Activated T-helper 17 cell treated with anti-CD3 and anti-CD28 coated beads, Interleukin-2, amount 50 U/mL, for 72 hours (primary cell): ENCODE data around the gene KRTAP4-16. TPM values are rescaled to one million over a fixed set of nuclear protein-coding genes. Genes with fewer than 3 reads are reported as not detected.
A peak's percentile ranks its signal among the peaks of the same experiment; 100 is the strongest.
"Not testable (repeated sequence)": the region's sequence is repeated elsewhere in the genome, so short reads cannot be mapped to it uniquely, and the experiment has no call there.

Experiments used
- ATAC-seq: fragments of 150-1000 bp; cut with Tn5 transposase; replicated peaks from 2 replicates; pipeline ENCODE4 v1.10.0; 2021; ENCODE audit warnings: mild to moderate bottlenecking, moderate library complexity
- H3K27ac Mint-ChIP-seq: one replicate; pipeline ENCODE4 v1.8.0; 2022; ENCODE audit warnings: mixed read lengths
- H3K27me3 Mint-ChIP-seq: one replicate; pipeline ENCODE4 v1.8.0; 2022; ENCODE audit warnings: mixed read lengths
- H3K36me3 Mint-ChIP-seq: one replicate; pipeline ENCODE4 v1.8.0; 2022; ENCODE audit warnings: low read depth, mild to moderate bottlenecking, mixed read lengths
- H3K4me1 Mint-ChIP-seq: one replicate; pipeline ENCODE4 v1.8.0; 2022; ENCODE audit warnings: mixed read lengths
- H3K4me3 Mint-ChIP-seq: one replicate; pipeline ENCODE4 v1.8.0; 2022; ENCODE audit warnings: mild to moderate bottlenecking, mixed read lengths
- H3K9me3 Mint-ChIP-seq: one replicate; pipeline ENCODE4 v1.8.0; 2022; ENCODE audit warnings: mixed read lengths
- total RNA-seq, 2 donors: library from RNA; stranded (reverse); gene quantifications; one replicate each; pipeline ENCODE4 v1.2.3, GENCODE V29; 2022

The KRTAP4-16 gene
- total RNA-seq, 2 donors from 2014 or later, result not detected

DNA sequence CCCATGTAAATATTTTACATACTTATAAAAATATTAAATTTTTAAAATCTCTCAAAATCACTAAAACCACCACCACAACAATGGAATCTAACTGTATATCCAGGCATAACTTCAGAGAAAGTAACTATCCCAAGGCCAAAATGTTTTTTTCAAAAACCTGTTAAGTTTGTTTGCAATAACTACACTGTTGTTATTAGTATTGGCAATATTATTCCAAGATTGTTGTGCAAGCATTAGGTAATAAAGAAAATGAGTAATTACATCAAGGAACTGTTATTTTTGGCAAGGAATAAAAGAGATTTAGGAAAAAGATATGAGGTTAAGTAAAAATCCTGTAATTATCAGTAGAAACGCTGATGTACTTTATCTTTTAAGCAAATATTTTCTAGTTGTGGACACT is 25.4 kb upstream of the KRTAP4-16 start:
- Mint-ChIP-seq H3K9me3 (peaks cover under 1% of the 10 kb centered on the region), H3K36me3 (no peaks in the 10 kb centered on the region), H3K27me3 (no peaks in the 10 kb centered on the region), H3K27ac (no peak overlapping the region), H3K4me1 (peaks cover 22% of the 10 kb centered on the region), H3K4me3 (no peak overlapping the region)
- ATAC-seq, result no peak

DNA sequence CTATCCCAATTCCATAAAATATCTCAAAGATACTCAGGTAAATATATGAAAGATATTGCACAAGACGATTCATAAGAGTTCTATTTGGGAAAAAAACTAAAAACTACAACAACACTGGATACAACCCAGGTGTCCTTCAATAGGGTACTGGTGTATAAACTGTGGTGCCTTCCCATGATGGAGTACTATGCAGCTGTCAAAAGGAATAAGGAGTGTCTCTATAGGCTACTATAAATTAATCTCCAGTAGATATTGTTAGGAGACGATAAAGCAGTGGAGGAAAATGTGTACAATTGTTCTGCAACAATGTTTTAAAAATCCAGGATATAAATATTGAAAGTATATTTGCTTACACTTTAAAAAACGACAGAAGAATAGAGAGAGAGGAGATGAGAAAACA is 24.4 kb upstream of the KRTAP4-16 start:
- no peak for ATAC-seq
- Mint-ChIP-seq H3K9me3 (peaks cover 3% of the 10 kb centered on the region), H3K27ac (no peak overlapping the region), H3K4me3 (no peak overlapping the region), H3K27me3 (no peaks in the 10 kb centered on the region), H3K4me1 (peaks cover 17% of the 10 kb centered on the region), H3K36me3 (no peaks in the 10 kb centered on the region)

DNA sequence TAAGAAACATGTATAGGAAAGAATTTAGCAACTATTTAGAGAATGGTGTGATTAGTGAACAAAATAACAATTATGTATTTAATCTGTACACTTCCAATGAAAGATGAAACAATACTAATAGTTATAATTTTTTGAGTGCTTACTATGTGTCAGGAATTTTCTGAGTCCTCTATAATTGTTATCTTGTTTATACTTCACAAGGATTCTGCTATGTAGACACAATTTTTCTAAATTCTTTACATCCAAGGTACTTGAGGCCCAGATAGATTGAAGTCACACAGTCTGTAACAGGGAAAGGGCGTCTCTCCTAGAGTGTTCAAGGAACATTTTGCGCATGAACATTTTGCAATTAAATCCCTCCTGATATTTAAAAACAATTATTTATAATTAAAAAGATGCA is 23.1 kb upstream of the KRTAP4-16 start:
- ATAC-seq, result no peak
- Mint-ChIP-seq H3K4me3 (no peak overlapping the region), H3K4me1 (peaks cover 24% of the 10 kb centered on the region), H3K27me3 (no peaks in the 10 kb centered on the region), H3K27ac (no peak overlapping the region), H3K9me3 (peaks cover 3% of the 10 kb centered on the region), H3K36me3 (no peaks in the 10 kb centered on the region)

DNA sequence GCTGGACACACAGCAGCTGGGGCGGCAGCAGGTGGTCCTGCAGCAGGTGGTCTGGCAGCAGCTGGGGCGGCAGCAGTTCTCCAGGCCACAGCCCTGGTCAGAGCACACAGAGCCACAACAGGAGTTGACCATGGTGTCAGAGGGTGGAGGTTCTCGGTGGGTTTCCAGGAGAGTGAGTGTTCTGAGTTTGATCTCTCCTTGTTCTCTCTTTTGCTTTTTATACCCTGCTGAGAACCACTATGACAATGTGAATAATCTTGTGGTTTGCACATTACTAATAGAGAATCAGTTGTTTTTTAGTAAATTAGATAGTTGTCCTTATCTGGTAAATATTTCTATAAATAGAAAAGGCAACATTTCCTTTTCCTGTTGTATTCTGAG is 22.0 kb upstream of the KRTAP4-16 start, which contains the start of gene KRTAP4-12:
Gene KRTAP4-12 (minus strand): TSS at position 192 of the 381 bp plus-strand sequence. CDS start 60 bp downstream, at position 132.
- H3K36me3 Mint-ChIP-seq, H3K27me3 Mint-ChIP-seq, H3K9me3 Mint-ChIP-seq: not testable (repeated sequence)
- peak within 1 kb of the TSS; percentile 27 for H3K4me3 Mint-ChIP-seq
- peaks cover 28% of the 10 kb centered on the region for H3K4me1 Mint-ChIP-seq
- peak; percentile 54 for ATAC-seq
- peak within 1 kb of the TSS; percentile 21 for H3K27ac Mint-ChIP-seq

DNA sequence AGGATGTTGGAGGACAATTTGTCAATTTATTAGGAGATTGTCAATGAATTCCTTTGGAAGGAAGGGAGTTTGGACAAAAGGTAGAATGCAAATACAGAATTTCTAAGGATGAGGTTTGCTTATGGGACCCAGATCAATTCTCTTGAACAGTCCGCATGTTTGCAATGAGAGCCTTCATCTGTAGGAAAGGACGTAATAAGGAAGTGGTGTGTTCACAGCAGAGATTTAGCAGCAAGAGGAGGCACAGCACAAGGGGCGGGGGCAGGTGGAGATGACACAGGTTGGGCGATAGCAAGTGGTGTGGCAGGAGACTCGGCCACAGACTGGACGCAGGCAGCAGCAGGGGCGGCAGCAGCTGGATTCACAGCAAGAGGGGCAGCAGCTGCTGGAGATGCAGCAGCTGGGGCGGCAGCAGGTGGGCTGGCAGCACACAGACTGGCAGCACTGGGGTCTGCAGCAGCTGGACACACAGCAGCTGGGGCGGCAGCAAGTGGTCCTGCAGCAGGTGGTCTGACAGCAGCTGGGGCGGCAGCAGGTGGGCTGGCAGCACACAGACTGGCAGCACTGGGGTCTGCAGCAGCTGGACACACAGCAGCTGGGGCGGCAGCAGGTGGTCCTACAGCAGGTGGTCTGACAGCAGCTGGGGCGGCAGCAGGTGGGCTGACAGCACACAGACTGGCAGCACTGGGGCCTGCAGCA is 21.4 kb upstream of the KRTAP4-16 start:
- peaks cover 28% of the 10 kb centered on the region for H3K4me1 Mint-ChIP-seq
- not testable (repeated sequence) for H3K36me3 Mint-ChIP-seq, H3K27me3 Mint-ChIP-seq, ATAC-seq, H3K9me3 Mint-ChIP-seq
- H3K4me3 Mint-ChIP-seq, result peak overlapping the region; percentile 27
- H3K27ac Mint-ChIP-seq, result peak overlapping the region; percentile 3

DNA sequence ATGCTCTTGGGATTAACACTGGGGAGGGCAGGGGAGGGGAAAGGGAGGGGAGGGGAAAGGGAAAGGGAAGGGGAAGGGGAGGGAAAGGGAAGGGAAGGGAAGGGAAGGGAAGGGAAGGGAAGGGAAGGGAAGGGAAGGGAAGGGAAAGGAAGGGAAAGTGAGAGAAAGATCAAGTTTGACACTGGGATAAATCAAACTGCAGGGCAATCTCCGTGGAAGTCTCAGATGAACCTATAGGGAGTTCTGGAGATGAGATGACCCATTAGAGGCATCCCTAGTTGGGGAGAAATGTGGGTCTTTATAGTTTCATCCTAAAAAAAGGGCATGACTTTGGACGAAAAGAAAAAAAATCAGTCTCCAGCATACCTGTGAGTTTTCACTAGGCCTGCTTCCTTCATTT is 19.7 kb upstream of the KRTAP4-16 start:
- Mint-ChIP-seq H3K27ac (no peak overlapping the region), H3K27me3 (peaks cover 5% of the 10 kb centered on the region), H3K4me3 (no peak overlapping the region), H3K36me3 (no peaks in the 10 kb centered on the region), H3K9me3 (peaks cover 3% of the 10 kb centered on the region), H3K4me1 (peaks cover 28% of the 10 kb centered on the region)
- no peak for ATAC-seq

DNA sequence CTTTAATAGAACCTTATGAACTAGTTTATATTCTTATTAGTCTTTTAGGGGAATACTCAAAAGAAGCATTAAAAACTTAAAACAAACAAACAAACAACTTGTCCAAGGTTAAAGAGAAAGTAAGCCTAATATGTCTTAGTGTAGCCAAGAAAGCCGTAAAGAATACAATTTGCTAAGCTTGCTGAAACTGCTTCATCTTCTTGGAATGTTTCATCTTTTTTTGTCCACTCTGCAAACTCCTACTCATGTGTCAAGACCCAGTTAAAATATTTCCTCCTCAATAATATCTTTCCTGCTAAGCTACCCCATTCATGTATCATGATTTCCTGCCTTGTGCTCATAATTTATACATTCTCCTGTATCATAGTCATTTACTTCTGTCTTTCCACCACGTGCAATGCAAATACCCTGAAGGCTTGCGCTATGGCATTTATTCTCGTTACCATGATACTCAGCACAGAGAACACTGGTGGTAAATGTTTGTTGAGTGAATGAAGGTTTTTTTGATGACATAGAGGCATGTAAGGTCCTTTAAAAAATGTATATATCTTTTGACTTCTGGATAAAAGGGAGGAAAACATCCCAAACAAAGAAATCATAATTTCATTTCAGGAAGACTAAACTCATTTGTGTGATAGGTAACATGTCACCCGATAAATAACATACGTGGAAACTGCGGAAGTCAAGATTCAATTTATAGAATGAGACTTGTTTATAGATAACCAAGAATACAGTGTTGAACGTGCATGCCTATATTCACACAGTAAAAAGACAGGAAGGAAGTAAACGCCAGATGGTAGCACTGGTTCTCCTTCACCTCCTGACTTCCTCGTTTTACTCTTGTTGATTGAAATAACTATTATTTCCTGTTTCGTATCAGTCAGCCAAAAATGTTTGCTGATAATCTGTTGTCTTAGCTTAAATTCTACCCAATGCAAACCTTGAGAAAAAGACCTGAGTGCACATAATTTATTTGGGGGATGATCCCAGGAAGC is 18.0 kb upstream of the KRTAP4-16 start:
- peak overlapping the region; percentile 63 for H3K4me3 Mint-ChIP-seq
- not testable (repeated sequence) for H3K27me3 Mint-ChIP-seq, H3K36me3 Mint-ChIP-seq, ATAC-seq, H3K9me3 Mint-ChIP-seq
- H3K4me1 Mint-ChIP-seq, result peaks cover 24% of the 10 kb centered on the region
- H3K27ac Mint-ChIP-seq, result peak overlapping the region; percentile 83

DNA sequence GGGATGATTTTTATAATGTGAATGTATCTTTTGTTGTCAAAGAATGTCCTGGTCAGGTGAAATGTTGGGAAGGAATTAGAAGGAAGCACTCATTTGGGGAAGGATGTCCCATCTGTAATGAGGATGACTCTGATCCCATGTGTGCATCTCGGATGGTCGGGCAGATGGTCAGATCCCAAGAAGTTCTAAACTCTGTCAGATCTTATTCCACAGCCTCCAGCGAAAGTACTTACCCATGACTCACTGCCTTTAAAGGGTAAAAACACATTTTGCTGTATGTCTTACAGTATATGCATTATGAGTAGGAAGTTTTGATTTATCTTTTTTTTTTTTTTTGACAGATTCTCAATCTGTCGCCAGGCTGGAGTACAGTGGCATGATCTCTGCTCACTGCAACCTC is 16.7 kb upstream of the KRTAP4-16 start:
- Mint-ChIP-seq H3K36me3 (no peaks in the 10 kb centered on the region), H3K27ac (no peak overlapping the region), H3K9me3 (peaks cover 3% of the 10 kb centered on the region), H3K4me1 (peaks cover 19% of the 10 kb centered on the region), H3K4me3 (no peak overlapping the region), H3K27me3 (peaks cover 8% of the 10 kb centered on the region)
- no peak for ATAC-seq

DNA sequence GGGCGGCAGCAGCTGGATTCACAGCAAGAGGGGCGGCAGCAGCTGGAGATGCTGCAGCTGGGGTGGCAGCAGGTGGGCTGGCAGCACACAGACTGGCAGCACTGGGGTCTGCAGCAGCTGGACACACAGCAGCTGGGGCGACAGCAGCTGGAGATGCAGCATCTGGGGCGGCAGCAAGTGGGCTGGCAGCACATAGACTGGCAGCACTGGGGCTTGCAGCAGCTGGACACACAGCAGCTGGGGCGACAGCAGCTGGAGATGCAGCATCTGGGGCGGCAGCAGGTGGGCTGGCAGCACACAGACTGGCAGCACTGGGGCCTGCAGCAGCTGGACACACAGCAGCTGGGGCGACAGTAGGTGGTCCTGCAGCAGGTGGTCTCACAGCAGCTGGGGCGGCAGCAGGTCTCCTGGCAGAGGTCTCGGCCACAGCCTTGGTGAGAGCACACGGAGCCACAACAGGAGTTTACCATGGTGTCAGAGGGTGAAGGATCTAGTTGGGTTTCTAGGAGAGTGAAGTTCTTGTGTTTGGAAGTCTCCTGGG is 15.9 kb upstream of the KRTAP4-16 start, which contains the start of gene KRTAP4-11:
Gene KRTAP4-11 (minus strand): TSS at position 528 of the 541 bp plus-strand sequence. CDS start 58 bp downstream, at position 470.
- H3K4me1 Mint-ChIP-seq, result peaks cover 12% of the 10 kb centered on the region
- H3K4me3 Mint-ChIP-seq, H3K27ac Mint-ChIP-seq, H3K36me3 Mint-ChIP-seq, H3K27me3 Mint-ChIP-seq, H3K9me3 Mint-ChIP-seq, ATAC-seq: not testable (repeated sequence)

DNA sequence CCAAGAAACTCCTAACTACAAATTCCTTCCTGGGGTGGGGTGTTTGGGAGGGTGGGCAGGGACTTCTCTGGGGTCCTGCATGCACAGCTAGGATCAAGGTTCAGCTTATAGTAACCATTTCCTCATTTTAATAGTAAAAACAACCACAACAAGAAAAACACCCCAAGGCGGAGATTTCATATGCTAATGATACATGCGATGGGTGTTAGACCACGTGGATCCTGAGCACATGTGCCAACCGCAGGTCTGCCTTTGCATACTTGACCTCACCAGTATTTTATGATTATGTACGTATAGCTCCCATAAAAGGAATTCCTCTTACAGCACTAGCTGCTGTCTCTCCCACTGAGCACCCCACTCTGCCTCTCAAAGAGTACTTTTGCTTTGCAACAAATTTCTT is 14.3 kb upstream of the KRTAP4-16 start:
- H3K27ac Mint-ChIP-seq, result no peak overlapping the region
- peaks cover 8% of the 10 kb centered on the region for H3K27me3 Mint-ChIP-seq
- no peaks in the 10 kb centered on the region for H3K36me3 Mint-ChIP-seq
- no peak overlapping the region for H3K4me3 Mint-ChIP-seq
- ATAC-seq, result no peak
- H3K9me3 Mint-ChIP-seq, result no peaks in the 10 kb centered on the region
- H3K4me1 Mint-ChIP-seq, result peaks cover 11% of the 10 kb centered on the region

DNA sequence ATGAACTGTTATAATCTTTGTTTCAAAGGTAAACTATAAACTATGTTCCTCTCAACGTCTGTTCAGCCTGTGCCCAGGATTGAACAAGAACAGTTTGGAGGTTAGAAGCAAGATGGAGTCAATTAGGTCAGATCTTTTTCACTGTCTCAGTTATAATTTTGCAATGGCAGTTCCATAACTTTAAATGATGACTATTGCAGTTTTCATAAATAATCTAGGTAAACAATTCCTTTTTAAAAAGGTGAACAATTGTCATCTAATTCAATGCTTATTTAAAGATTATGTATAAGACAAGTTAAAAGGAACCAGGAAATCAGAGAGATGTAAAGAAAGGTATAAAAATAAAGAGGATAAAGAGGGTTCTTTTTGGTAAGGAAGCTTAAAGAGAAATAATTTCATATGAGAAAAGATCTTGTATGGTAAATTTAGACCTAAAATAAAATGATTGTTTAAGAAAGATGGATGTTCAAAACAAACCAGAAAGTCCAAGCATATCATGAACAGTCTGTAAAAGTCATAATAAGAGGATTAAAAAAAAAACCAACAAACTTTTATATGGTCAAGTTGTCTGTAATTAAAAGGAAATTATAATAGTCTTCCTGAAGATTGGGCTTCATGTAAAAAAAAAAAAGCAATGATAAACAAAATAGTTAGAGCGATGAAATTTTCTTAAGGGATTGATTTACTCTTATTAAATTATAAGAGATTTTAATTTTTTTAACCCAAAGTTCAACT is 9.3 kb upstream of the KRTAP4-16 start:
- Mint-ChIP-seq H3K9me3 (no peaks in the 10 kb centered on the region), H3K36me3 (no peaks in the 10 kb centered on the region), H3K4me3 (no peak overlapping the region), H3K27ac (no peak overlapping the region), H3K4me1 (no peaks in the 10 kb centered on the region), H3K27me3 (peaks cover 3% of the 10 kb centered on the region)
- no peak for ATAC-seq

DNA sequence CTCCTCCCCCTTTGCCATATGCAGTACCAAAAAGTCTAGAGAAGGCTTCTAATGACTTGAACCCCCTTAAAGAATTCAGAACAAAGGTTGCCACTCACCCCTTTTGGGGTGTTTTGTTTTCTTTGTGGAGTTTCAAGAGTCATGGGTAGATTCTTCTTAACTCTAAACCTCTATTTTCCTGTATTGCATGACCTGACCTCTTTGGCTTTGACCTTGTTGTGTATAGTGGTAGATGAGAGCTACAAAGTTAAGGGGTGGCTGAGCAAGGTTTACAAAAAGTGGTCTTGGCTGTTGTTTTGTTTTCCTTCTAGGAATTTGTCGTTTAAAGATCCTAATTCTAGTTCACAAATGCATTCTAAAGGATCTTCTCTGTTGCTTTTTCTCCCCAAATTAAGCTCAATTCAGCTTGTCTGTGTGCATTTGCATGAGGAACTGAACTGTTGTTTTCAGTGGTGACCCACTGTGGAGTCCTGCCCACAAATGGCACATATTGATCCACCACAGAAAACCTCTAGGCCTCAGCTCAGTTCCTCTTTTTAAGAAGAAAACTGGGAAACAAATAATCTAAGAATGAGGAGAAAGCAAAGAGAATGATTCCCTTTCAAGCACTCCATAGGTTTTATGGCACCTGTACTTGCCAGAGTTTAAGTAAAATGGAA is 6.8 kb upstream of the KRTAP4-16 start:
- not testable (repeated sequence) for H3K4me1 Mint-ChIP-seq, H3K9me3 Mint-ChIP-seq, H3K27ac Mint-ChIP-seq, ATAC-seq, H3K36me3 Mint-ChIP-seq, H3K27me3 Mint-ChIP-seq
- peak overlapping the region; percentile 27 for H3K4me3 Mint-ChIP-seq

DNA sequence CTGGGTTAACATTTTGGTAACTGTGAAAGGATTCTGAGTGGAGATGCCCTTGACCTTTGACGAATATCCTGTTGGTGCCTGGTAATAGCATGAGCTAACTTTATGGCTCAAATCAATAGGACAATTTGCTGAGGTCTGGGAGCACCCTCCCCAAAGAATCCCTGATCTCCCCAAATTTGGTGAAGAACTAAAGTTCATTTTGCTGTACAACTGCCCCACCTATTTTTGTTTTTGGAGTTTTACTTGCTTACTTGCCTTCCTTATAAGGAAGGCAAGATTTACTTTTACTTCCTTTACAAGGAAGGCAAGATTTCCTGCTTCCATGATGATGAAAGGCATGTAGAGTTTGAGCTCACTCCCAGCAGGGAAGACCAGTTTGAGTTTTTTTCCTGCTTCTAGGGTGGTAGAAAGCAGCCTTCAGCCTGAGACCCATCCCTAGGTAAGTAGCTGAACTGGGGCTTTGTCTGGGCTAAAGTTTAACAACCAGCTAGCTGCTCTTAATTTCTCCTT is 6.0 kb upstream of the KRTAP4-16 start:
- no peaks in the 10 kb centered on the region for H3K36me3 Mint-ChIP-seq
- peak overlapping the region; percentile 27 for H3K4me3 Mint-ChIP-seq
- no peaks in the 10 kb centered on the region for H3K9me3 Mint-ChIP-seq
- H3K4me1 Mint-ChIP-seq, result peaks cover 5% of the 10 kb centered on the region
- no peak for ATAC-seq
- no peak overlapping the region for H3K27ac Mint-ChIP-seq
- no peaks in the 10 kb centered on the region for H3K27me3 Mint-ChIP-seq
